Activated CD8-positive, alpha-beta memory T cell treated with anti-CD3 and anti-CD28 coated beads for 48 hours (primary cell): ENCODE results near the gene CLIC6.
"Not testable (repeated sequence)": the region's sequence is repeated elsewhere in the genome, so short reads cannot be mapped to it uniquely, and the experiment has no call there.

Source experiments
- DNase-seq, 3 experiments: peaks; one replicate each; pipeline ENCODE4 v3.0.0-alpha.2; 2020; ENCODE audit warnings: low read depth in 2 of 3, low spot score in 2 of 3

The CLIC6 gene

DNA sequence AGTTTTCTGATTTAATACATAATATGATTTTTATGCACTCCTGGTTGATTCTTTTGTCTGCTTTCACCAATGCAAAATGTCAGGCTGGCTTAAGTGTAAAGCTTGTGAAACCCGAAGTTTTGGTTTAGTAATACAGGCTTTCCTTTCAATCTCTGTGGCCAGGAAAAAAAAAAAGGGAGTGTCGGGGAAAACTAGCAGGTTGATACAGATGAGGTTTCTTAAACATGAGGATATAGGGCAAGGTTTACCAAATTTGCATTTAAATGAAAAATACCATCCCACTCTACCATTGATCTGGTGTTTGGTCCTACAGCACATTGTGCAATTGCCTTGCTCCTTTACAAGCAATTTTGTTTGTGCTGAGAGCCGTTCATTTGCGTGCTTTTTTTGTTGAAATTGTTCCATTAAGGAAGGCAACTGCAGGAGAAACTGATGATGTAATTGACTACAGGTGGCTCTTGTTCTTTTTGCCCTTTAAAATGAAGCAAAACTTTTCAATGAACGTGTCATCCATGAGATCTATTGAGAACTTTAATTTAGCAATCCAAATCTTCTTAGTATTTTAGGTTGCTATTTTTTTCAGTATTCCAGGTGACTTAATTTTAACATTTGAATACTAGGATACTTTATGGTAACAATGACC, 22.7 kb downstream of the CLIC6 start:
- no peak for DNase-seq

DNA sequence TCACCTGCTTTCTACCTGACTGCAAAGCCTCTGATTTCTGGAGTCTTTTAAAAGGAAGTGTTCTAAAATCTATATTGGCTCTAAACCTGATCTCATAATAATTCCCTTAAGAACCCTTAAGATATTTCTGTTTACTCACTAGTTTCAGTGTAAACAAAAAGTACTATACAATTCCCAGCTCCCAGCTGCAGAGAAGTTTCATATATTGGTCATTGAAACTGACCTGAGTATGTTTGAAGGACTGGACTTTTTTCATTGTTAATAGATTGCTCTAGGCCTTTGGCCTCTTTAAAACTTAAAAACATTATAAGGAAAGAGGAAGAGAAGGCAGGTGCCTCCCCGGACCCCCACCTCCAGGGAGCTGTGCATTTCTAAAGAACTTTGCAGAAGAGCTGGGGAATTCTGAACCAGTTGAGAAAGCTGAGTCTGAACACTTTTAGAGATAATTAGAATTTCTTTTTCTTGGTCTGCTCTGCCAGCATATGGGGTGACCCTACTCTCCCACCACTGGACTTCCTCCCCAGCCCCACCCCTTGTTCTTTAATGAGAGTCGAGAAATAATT, 23.7 kb downstream of the CLIC6 start:
- DNase-seq, result no peak

GRCh38 chr21:34693192-34693810, 24.5 kb downstream of the CLIC6 start:
- DNase-seq, result no peak

- no peak for DNase-seq
These were observed 26.6 kb downstream of the CLIC6 start for GRCh38 chr21:34695434-34695833.

DNA sequence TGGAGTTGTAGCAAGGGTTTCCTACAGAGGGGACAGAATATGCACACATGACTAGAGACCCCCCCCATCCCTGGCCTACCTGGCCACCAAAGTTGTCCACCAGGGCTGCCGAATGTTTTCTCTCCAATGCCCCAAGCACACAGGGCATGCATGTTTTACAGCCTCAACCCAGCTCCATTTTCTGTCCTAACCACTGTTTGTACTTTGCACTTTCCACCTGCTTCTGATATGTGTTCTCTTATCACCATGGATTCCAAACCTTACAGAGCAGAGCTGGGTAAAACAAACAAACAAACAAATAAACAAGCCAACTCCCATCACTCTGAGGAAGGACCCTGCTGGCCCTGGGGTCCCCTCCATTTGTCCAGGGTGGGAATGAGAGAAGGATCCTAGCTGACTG, 27.3 kb downstream of the CLIC6 start:
- DNase-seq, result no peak

DNA sequence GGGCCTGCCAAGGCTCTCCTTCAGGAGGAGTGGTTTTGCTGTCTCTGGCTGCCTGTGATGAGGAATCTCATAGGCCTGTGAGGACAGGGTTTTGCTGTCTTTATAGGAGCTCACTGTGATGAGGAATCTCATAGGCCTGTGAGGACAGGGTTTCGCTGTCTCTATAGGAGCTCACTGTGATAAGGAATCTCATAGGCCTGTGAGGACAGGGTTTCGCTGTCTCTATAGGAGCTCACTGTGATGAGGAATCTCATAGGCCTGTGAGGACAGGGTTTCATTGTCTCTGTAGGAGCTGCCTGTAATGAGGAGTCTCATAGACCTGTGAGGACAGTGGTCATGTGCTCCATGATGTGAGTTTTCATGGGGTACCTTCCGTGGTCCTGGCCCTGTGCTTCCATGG, 29.0 kb downstream of the CLIC6 start:
- DNase-seq, result no peak

GRCh38 chr21:34698270-34699015, 29.6 kb downstream of the CLIC6 start:
- no peak for DNase-seq

GRCh38 chr21:34700605-34701004, 31.8 kb downstream of the CLIC6 start:
- no peak for DNase-seq

- no peak for DNase-seq
These were observed 32.9 kb downstream of the CLIC6 start for GRCh38 chr21:34701726-34702125.

- no peak for DNase-seq
These were observed 33.8 kb downstream of the CLIC6 start for GRCh38 chr21:34702341-34703170.

GRCh38 chr21:34703571-34703970, 34.8 kb downstream of the CLIC6 start:
- no peak for DNase-seq

GRCh38 chr21:34704119-34704518, 35.3 kb downstream of the CLIC6 start:
- DNase-seq, result no peak

GRCh38 chr21:34705011-34705410, 36.2 kb downstream of the CLIC6 start:
- DNase-seq, result no peak

GRCh38 chr21:34706337-34706736, 37.5 kb downstream of the CLIC6 start:
- no peak for DNase-seq

GRCh38 chr21:34707876-34708325, 39.1 kb downstream of the CLIC6 start:
- DNase-seq, result peak in 2 of 3 experiments; percentile 11 to 35

- DNase-seq, result no peak
These were observed 44.8 kb downstream of the CLIC6 start for GRCh38 chr21:34713621-34714020.

- DNase-seq, result no peak
These were observed 46.7 kb downstream of the CLIC6 start for GRCh38 chr21:34715518-34715917.

DNA sequence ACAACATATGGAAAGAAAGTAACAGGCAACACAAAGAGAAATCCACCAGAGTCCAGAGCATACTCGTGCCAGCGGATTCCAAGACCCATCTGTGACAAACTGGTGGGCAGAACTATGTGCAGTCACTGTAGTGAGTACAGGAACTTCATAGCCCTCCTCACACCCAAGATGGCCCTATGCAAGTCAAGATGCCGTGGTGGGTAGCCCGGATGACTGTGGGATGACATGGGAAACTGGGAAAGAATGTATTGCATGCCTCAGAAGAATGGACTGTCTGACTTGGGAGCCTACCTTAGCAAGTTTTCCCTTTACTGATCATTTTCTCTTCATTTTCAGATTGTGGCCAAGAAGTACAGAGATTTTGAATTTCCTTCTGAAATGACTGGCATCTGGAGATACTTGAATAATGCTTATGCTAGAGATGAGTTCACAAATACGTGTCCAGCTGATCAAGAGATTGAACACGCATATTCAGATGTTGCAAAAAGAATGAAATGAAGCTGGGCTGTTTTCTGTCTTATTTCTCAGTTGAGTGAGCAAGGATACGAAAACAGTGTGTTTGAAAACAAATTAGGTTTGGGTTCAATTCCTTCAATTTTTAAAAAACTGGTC, 47.3 kb downstream of the CLIC6 start:
- DNase-seq, result no peak

DNA sequence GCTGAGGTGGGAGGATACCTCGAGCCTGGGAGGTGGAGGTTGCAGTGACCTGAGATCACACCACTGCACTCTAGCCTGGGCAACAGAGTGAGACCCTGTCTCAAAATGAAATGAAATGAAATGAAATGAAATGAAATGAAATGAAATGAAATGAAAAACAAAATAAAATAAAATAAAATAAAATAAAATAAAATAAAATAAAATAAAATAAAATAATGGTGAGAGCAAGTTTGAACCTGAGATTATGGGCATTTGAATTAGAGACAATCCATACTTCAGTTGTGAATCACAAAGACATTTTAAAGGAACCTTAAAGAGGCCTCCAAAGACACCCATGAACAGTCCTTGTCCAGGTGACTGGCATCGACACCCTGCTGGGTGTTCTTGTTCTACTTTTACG, 49.7 kb downstream of the CLIC6 start:
- DNase-seq, result not testable (repeated sequence)

DNA sequence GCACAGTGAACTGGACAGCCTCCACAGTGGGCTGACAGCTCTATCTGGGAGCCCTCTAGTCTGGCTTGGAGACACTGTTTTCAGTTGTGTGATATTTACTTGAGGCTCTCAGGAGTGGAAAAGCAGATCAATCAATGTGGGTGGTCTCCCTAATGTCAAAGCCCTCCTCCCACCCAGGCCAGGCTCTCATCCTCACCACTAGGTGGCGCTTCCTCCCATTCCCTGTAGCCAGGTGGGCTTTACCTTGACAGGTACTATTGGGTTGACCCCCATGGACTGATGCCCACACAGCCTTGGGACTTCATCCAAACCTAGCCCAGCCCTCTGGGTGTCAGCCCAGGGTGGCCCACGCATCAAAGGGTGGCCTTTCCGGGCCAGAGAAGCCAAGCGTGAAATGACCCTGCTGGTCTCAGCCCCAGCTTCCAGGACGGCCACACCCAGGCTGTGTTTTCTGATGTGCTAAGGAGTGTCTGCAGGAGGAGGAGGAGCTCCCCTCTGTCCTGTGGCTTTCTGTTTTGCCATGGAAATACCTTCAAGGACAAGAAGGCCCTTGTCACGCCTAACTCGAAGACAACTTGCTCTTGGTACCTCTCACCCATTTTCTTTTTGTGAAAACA, 54.0 kb downstream of the CLIC6 start:
- no peak for DNase-seq
